ENCODE results near the gene FLYWCH2.

FLYWCH2 gene

GRCh38 chr16:2848933-2849725 is 33.9 kb upstream of the FLYWCH2 start:
- WGBS, 2 donors (ENCODE audit: extremely low coverage in 2 of 2, insufficient read length in 2 of 2, insufficient replicate concordance in 1 of 2): no CpG with 5 or more reads among the region's 16 CpGs

GRCh38 chr16:2852003-2852730 is 30.8 kb upstream of the FLYWCH2 start:
- Histone ChIP-seq H2BK12ac (ENCODE audit: low read length) (no peak overlapping the region), H2BK15ac (ENCODE audit: low read length) (no peak overlapping the region), H3K4me1 (ENCODE audit: control insufficient read depth in 2 of 2, insufficient read depth in 1 of 2, low read depth in 1 of 2, low read length in 2 of 2) (no peaks in the 10 kb centered on the region), H2AFZ (ENCODE audit: low read length) (no peak overlapping the region), H4K91ac (ENCODE audit: low read depth, low read length, poor library complexity) (no peak overlapping the region), H3K9me3 (replicated peaks in 1 of 2; ENCODE audit: control insufficient read depth in 2 of 2, insufficient read depth in 1 of 2, low read depth in 1 of 2, low read length in 2 of 2) (peaks cover 4 to 14% of the 10 kb centered on the region in 2 donors), H3K4me3 (ENCODE audit: low read length in 2 of 2) (no peak overlapping the region), H3K36me3 (replicated peaks in 1 of 2; ENCODE audit: control insufficient read depth in 2 of 2, insufficient read depth in 2 of 2, low read length in 2 of 2) (no peaks in the 10 kb centered on the region), H2AK5ac (ENCODE audit: low read depth, low read length) (no peak overlapping the region), H3K27me3 (ENCODE audit: control insufficient read depth in 3 of 3, insufficient read depth in 3 of 3, low read depth in 1 of 3, low read length in 3 of 3) (peaks cover 0 to 18% (median 6%) of the 10 kb centered on the region in 3 experiments), H3K27ac (replicated peaks; ENCODE audit: low read length) (no peak overlapping the region), H3K14ac (ENCODE audit: low read length) (no peak overlapping the region), H2BK120ac (ENCODE audit: low read depth, low read length) (no peak overlapping the region), H4K8ac (ENCODE audit: low read depth, low read length) (no peak overlapping the region), H3K4ac (ENCODE audit: low read length) (no peak overlapping the region), H3K79me1 (ENCODE audit: low read depth, low read length) (peaks cover 3% of the 10 kb centered on the region), H3K18ac (ENCODE audit: low read length) (no peak overlapping the region), H2BK5ac (ENCODE audit: low read length) (no peak overlapping the region), H3K9ac (ENCODE audit: low read depth, low read length, poor library complexity) (no peak overlapping the region), H3K4me2 (ENCODE audit: insufficient read depth, low read length, poor library complexity, severe bottlenecking) (no peak overlapping the region), H3K23ac (ENCODE audit: low read depth, low read length, poor library complexity) (no peak overlapping the region)
- no CpG with 5 or more reads among the region's 16 CpGs for WGBS, 2 donors (ENCODE audit: extremely low coverage in 2 of 2, insufficient read length in 2 of 2, insufficient replicate concordance in 1 of 2)
- DNase-seq (ENCODE audit: low spot score): no peak

More at GRCh38 chr16:2848933-2849725, 33.9 kb upstream of the FLYWCH2 start:
- Histone ChIP-seq H3K14ac (ENCODE audit: low read length) (no peak overlapping the region), H4K8ac (ENCODE audit: low read depth, low read length) (no peak overlapping the region), H2BK120ac (ENCODE audit: low read depth, low read length) (no peak overlapping the region), H2BK12ac (ENCODE audit: low read length) (no peak overlapping the region), H3K4me3 (ENCODE audit: low read length in 2 of 2) (no peak overlapping the region), H2BK5ac (ENCODE audit: low read length) (no peak overlapping the region), H2AFZ (ENCODE audit: low read length) (no peak overlapping the region), H3K18ac (ENCODE audit: low read length) (no peak overlapping the region), H3K27me3 (ENCODE audit: control insufficient read depth in 3 of 3, insufficient read depth in 3 of 3, low read depth in 1 of 3, low read length in 3 of 3) (peaks cover 0 to 8% (median 3%) of the 10 kb centered on the region in 3 experiments), H3K4me2 (ENCODE audit: insufficient read depth, low read length, poor library complexity, severe bottlenecking) (no peak overlapping the region), H3K79me1 (ENCODE audit: low read depth, low read length) (peaks cover 3% of the 10 kb centered on the region), H4K91ac (ENCODE audit: low read depth, low read length, poor library complexity) (no peak overlapping the region), H3K4ac (ENCODE audit: low read length) (no peak overlapping the region), H3K9me3 (replicated peaks in 1 of 2; ENCODE audit: control insufficient read depth in 2 of 2, insufficient read depth in 1 of 2, low read depth in 1 of 2, low read length in 2 of 2) (peaks cover 2 to 3% of the 10 kb centered on the region in 2 donors), H2AK5ac (ENCODE audit: low read depth, low read length) (no peak overlapping the region), H3K23ac (ENCODE audit: low read depth, low read length, poor library complexity) (no peak overlapping the region), H3K36me3 (replicated peaks in 1 of 2; ENCODE audit: control insufficient read depth in 2 of 2, insufficient read depth in 2 of 2, low read length in 2 of 2) (no peaks in the 10 kb centered on the region), H2BK15ac (ENCODE audit: low read length) (no peak overlapping the region), H3K27ac (replicated peaks; ENCODE audit: low read length) (no peak overlapping the region), H3K4me1 (ENCODE audit: control insufficient read depth in 2 of 2, insufficient read depth in 1 of 2, low read depth in 1 of 2, low read length in 2 of 2) (no peaks in the 10 kb centered on the region), H3K9ac (ENCODE audit: low read depth, low read length, poor library complexity) (no peak overlapping the region)
- no peak for DNase-seq (ENCODE audit: low spot score)

GRCh38 chr16:2852731-2853507 is 30.1 kb upstream of the FLYWCH2 start:
- Histone ChIP-seq H3K79me1 (ENCODE audit: low read depth, low read length) (peaks cover 3% of the 10 kb centered on the region), H3K18ac (ENCODE audit: low read length) (no peak overlapping the region), H3K23ac (ENCODE audit: low read depth, low read length, poor library complexity) (peak overlapping the region; percentile 73), H3K27me3 (ENCODE audit: control insufficient read depth in 3 of 3, insufficient read depth in 3 of 3, low read depth in 1 of 3, low read length in 3 of 3) (peaks cover 4 to 26% (median 13%) of the 10 kb centered on the region in 3 experiments), H4K8ac (ENCODE audit: low read depth, low read length) (no peak overlapping the region), H2BK5ac (ENCODE audit: low read length) (no peak overlapping the region), H3K4me1 (ENCODE audit: control insufficient read depth in 2 of 2, insufficient read depth in 1 of 2, low read depth in 1 of 2, low read length in 2 of 2) (no peaks in the 10 kb centered on the region), H3K27ac (replicated peaks; ENCODE audit: low read length) (no peak overlapping the region), H3K4ac (ENCODE audit: low read length) (no peak overlapping the region), H3K14ac (ENCODE audit: low read length) (peak overlapping the region; percentile 8), H3K4me3 (ENCODE audit: low read length in 2 of 2) (no peak overlapping the region), H2AK5ac (ENCODE audit: low read depth, low read length) (no peak overlapping the region), H3K36me3 (replicated peaks in 1 of 2; ENCODE audit: control insufficient read depth in 2 of 2, insufficient read depth in 2 of 2, low read length in 2 of 2) (no peaks in the 10 kb centered on the region), H4K91ac (ENCODE audit: low read depth, low read length, poor library complexity) (no peak overlapping the region), H2BK120ac (ENCODE audit: low read depth, low read length) (no peak overlapping the region), H3K9me3 (replicated peaks in 1 of 2; ENCODE audit: control insufficient read depth in 2 of 2, insufficient read depth in 1 of 2, low read depth in 1 of 2, low read length in 2 of 2) (peaks cover 4 to 14% of the 10 kb centered on the region in 2 donors), H2BK12ac (ENCODE audit: low read length) (no peak overlapping the region), H3K9ac (ENCODE audit: low read depth, low read length, poor library complexity) (no peak overlapping the region), H2BK15ac (ENCODE audit: low read length) (no peak overlapping the region), H2AFZ (ENCODE audit: low read length) (no peak overlapping the region), H3K4me2 (ENCODE audit: insufficient read depth, low read length, poor library complexity, severe bottlenecking) (no peak overlapping the region)
- no CpG with 5 or more reads among the region's 56 CpGs for WGBS, 2 donors (ENCODE audit: extremely low coverage in 2 of 2, insufficient read length in 2 of 2, insufficient replicate concordance in 1 of 2)
- no peak for DNase-seq (ENCODE audit: low spot score)
